Central memory CD8-positive, alpha-beta T cell (primary cell): Measurements from ENCODE around the gene MYO18B.

ENCODE experiments used
- ATAC-seq: fragments of 150-1000 bp; cut with Tn5 transposase; replicated peaks from 2 replicates; pipeline ENCODE4 v1.10.0; 2022; ENCODE audit warnings: mild to moderate bottlenecking, moderate FRiP score, moderate number of reproducible peaks; ENCODE audit not compliant: poor library complexity, severe bottlenecking; ENCODE audit errors: extremely low read depth
- DNase-seq, 2 donors: peaks; one replicate each; pipeline ENCODE4 v3.0.0; 2021; ENCODE audit warnings: low spot score in 2 of 2
- H3K27ac Mint-ChIP-seq: one replicate; pipeline ENCODE4 v1.8.0; 2022; ENCODE audit warnings: low read depth, mild to moderate bottlenecking, moderate library complexity, mixed read lengths
- H3K27me3 Mint-ChIP-seq: one replicate; pipeline ENCODE4 v1.8.0; 2022; ENCODE audit warnings: mixed read lengths
- H3K36me3 Mint-ChIP-seq: one replicate; pipeline ENCODE4 v1.8.0; 2022; ENCODE audit warnings: mild to moderate bottlenecking, moderate library complexity, mixed read lengths; ENCODE audit not compliant: insufficient read depth
- H3K4me1 Mint-ChIP-seq: one replicate; pipeline ENCODE4 v1.8.0; 2022; ENCODE audit warnings: mixed read lengths
- H3K4me3 Mint-ChIP-seq: one replicate; pipeline ENCODE4 v1.8.0; 2022; ENCODE audit warnings: mild to moderate bottlenecking, moderate library complexity, mixed read lengths
- H3K9me3 Mint-ChIP-seq: one replicate; pipeline ENCODE4 v1.8.0; 2022; ENCODE audit warnings: mixed read lengths

The MYO18B gene

DNA sequence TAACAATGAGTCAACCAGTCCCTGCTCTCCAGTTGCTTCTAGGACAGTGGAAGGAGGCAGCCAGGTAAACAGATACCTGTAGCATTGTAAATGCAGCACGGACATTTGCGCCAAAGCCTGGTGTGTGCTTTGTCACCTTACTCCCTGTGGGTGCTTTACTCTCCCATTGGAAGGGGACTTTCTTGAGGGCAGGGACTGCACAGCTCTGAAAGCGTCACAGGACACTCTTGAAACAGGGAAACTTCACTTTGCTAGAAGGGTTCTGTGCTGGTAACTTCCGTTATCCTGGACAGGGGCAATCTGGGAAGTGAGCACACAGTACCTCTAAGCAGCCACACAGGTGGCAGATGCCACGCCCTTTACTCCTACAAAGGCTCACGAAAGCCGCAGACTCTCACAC, 99.8 kb downstream of the MYO18B start:
- no peak for DNase-seq
- Mint-ChIP-seq H3K4me3 (no peak overlapping the region), H3K36me3 (no peaks in the 10 kb centered on the region), H3K27ac (no peak overlapping the region), H3K9me3 (no peaks in the 10 kb centered on the region), H3K4me1 (no peaks in the 10 kb centered on the region), H3K27me3 (peaks cover 22% of the 10 kb centered on the region)
- no peak for ATAC-seq

DNA sequence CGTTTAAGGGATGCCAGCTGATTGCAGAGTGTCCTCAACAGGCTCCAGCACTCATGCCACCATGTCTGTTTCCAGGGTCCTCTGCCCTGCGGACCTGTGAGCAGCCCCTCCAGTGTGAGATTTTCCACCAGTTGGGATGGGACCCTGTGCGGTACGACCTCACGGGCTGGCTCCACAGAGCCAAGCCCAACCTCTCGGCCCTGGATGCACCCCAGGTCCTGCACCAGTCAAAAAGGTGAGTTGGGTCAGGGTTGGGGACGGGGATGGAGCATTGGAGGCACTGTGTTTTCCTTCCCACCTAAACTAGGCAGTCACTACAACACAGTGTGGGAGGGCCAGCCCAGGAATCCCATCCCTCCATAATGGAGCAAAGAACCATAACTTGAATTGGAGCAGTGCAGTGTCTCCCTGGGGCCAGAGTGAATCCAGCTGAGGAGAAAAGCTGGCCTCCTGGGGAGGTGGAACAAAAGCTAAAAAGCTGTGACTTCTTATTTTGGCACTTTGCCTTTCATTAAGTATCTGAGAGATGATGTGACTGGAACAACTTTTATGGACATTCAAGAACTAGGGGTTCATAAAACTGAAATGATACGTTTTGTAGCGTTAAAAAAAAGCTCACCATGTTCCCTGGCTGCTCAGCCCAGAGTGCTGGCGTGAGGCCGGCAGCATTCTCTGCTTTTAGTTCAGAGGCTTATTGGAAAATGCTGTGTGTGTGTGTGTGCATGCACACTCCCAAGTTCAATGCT, 101.8 kb downstream of the MYO18B start:
- no peaks in the 10 kb centered on the region for H3K36me3 Mint-ChIP-seq
- H3K27me3 Mint-ChIP-seq = peaks cover 14% of the 10 kb centered on the region
- ATAC-seq = no peak
- no peaks in the 10 kb centered on the region for H3K4me1 Mint-ChIP-seq
- no peak overlapping the region for H3K4me3 Mint-ChIP-seq
- no peaks in the 10 kb centered on the region for H3K9me3 Mint-ChIP-seq
- no peak overlapping the region for H3K27ac Mint-ChIP-seq
- no peak for DNase-seq

DNA sequence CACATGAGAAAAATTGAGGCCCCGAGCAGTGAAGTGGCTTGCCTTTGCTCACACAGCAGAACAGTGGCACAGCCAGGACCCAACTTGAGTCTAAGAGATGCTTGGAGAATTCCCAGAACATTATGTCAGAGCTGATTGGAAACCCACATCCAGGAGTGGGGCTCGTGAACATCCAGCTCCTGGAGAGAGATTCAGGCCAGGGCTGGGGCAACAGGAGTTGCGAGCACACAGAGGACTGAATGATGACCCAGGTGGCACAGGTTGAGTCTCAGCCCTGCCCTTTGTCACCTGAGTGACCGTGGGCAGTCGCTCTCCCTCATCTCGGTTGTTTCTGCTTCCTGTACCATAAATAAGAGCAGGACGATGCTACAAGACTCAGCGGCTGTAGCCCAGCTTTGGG, 102.6 kb downstream of the MYO18B start:
- H3K27me3 Mint-ChIP-seq = peaks cover 14% of the 10 kb centered on the region
- no peaks in the 10 kb centered on the region for H3K4me1 Mint-ChIP-seq
- no peaks in the 10 kb centered on the region for H3K36me3 Mint-ChIP-seq
- no peak overlapping the region for H3K4me3 Mint-ChIP-seq
- DNase-seq (no peak), ATAC-seq (no peak)
- H3K27ac Mint-ChIP-seq = no peak overlapping the region
- H3K9me3 Mint-ChIP-seq = no peaks in the 10 kb centered on the region

DNA sequence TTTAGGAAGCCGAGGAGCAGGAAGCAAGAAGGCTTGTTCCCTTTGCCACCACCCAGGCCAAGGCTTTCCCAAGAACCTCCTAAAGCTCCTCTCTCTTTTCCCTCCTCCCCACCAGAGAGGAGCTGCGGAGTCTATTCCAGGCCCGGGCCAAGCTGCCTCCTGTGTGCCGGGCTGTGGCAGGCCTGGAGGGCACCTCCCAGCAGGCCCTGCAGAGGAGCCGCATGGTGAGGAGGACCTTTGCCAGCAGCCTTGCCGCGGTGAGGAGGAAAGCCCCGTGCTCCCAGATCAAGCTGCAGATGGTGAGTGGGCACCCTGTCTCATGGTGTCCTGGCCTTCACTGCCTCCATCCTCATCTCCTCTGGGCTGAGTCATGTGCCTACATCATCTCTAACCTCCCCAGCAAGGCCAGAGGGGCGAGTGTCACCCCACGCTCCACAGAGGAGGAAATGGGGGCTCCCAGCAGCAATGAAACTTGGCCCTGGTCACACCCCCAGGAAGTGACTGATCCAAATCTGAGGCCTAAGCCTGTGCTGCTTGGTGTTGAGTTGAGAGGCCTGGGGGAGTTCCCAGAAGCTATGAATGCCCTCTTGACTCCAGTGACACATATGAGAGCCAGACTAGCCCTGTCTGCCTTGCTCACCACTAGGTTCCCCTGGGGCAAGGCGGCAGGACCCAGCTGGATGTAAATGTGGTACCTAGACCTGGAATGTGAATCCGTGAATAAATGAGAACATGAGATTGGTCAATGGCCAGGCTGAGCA, 104.2 kb downstream of the MYO18B start:
- Mint-ChIP-seq H3K9me3 (no peaks in the 10 kb centered on the region), H3K27ac (no peak overlapping the region), H3K4me3 (no peak overlapping the region), H3K27me3 (peaks cover 9% of the 10 kb centered on the region), H3K4me1 (no peaks in the 10 kb centered on the region), H3K36me3 (no peaks in the 10 kb centered on the region)
- DNase-seq = no peak
- no peak for ATAC-seq

DNA sequence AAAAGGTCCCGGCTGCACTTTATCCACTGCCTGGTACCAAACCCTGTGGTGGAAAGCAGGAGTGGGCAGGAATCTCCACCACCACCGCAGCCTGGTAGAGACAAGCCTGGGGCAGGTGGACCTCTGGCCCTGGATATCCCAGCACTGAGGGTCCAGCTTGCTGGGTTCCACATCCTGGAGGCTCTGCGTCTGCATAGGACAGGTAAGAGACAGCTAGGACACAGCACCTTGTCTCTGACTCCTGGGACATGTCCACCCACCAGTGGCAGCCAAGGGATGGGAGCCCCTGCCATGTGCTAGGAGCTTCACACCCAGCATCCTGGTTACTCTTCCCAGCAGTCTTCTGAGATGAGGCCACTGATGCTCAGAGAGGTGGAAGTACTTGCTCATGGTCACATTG, 105.5 kb downstream of the MYO18B start:
- no peak overlapping the region for H3K27ac Mint-ChIP-seq
- no peaks in the 10 kb centered on the region for H3K9me3 Mint-ChIP-seq
- no peaks in the 10 kb centered on the region for H3K36me3 Mint-ChIP-seq
- peaks cover 22% of the 10 kb centered on the region for H3K27me3 Mint-ChIP-seq
- H3K4me1 Mint-ChIP-seq = no peaks in the 10 kb centered on the region
- H3K4me3 Mint-ChIP-seq = no peak overlapping the region
- DNase-seq = no peak
- ATAC-seq = no peak

DNA sequence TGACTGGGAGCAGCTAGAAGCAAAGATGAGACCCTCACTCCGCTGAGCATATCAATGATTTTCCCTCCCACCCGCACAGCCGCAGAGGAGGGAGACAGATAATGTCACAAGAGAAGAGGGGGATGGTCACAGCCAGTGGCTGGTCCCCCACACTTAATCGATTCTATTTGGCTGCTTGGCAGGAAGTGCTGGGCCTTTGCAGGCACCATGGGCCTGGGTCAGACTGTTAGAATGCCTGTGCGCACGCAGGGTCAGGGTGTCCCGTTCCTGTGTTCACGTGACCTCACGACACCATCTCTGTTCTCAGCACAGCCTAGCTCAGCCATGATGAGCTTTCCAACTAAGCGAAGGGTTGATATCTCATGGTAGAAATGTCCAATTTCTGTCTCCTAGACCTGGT, 107.0 kb downstream of the MYO18B start:
- Mint-ChIP-seq H3K4me3 (no peak overlapping the region), H3K27ac (no peak overlapping the region), H3K9me3 (no peaks in the 10 kb centered on the region), H3K27me3 (peaks cover 24% of the 10 kb centered on the region), H3K4me1 (no peaks in the 10 kb centered on the region), H3K36me3 (no peaks in the 10 kb centered on the region)
- DNase-seq (no peak), ATAC-seq (no peak)

DNA sequence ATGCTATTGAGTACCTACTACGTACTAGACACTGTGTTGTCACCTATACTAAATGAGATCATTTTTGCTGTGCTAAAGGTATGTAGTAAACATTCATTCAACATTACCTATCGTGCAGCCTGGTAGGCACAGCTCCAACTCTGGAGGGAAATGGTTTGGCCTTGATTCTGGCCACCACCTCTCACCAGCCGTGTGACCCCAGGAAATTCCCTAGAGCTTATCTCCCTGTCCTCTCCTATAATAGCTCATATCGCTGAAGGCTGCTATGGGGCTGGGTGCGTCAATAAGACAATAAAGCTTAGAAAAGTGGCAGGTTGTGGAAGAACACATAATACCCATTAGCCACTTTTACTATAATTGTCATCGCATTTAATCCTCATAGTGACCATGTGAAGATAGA, 107.5 kb downstream of the MYO18B start:
- H3K27me3 Mint-ChIP-seq = peaks cover 24% of the 10 kb centered on the region
- no peak overlapping the region for H3K27ac Mint-ChIP-seq
- no peak for DNase-seq
- no peak overlapping the region for H3K4me3 Mint-ChIP-seq
- H3K4me1 Mint-ChIP-seq = no peaks in the 10 kb centered on the region
- H3K9me3 Mint-ChIP-seq = no peaks in the 10 kb centered on the region
- no peaks in the 10 kb centered on the region for H3K36me3 Mint-ChIP-seq
- no peak for ATAC-seq

DNA sequence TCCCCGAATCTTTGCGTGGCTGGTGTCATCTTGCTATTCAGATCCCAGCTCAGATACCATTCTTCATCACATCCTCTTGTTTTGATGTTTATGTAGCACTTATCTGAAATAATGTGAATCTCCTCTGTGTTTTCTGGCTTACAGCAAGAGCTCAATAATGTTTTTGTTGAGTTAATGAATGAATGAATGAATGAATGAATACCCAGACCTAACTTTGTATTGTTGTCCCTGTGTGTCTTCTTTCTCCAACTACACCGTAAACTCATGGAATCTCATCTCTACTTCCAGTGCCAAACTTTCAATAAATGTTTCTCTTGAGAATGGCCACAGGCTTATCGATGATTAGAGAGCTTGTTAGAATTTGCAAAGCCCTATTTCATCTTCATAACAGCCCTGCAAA, 110.2 kb downstream of the MYO18B start:
- Mint-ChIP-seq H3K27ac (no peak overlapping the region), H3K36me3 (no peaks in the 10 kb centered on the region), H3K27me3 (peaks cover 33% of the 10 kb centered on the region), H3K4me1 (no peaks in the 10 kb centered on the region), H3K4me3 (no peak overlapping the region), H3K9me3 (no peaks in the 10 kb centered on the region)
- no peak for DNase-seq
- ATAC-seq = no peak

DNA sequence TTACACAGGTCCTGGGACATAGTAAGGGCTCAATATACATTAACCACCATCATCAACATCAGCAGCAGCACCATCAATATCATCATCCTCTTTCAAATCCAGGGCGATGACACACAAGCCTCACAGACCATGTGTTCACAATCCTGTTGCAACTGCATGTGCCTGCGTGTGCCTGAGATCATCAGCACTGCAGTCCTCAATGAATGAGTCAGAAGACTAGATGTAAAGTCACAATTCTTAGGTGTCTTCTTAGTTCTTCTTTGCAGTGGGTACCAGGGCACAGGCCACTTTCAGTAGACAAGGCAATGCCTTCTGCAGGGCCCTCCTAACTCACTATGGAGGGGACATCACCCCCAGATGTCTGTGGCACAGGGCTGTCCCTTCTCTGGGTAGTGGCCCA, 111.1 kb downstream of the MYO18B start:
- H3K27ac Mint-ChIP-seq = no peak overlapping the region
- no peak for DNase-seq
- no peak overlapping the region for H3K4me3 Mint-ChIP-seq
- H3K36me3 Mint-ChIP-seq = no peaks in the 10 kb centered on the region
- peaks cover 37% of the 10 kb centered on the region for H3K27me3 Mint-ChIP-seq
- ATAC-seq = no peak
- H3K4me1 Mint-ChIP-seq = no peaks in the 10 kb centered on the region
- H3K9me3 Mint-ChIP-seq = no peaks in the 10 kb centered on the region

DNA sequence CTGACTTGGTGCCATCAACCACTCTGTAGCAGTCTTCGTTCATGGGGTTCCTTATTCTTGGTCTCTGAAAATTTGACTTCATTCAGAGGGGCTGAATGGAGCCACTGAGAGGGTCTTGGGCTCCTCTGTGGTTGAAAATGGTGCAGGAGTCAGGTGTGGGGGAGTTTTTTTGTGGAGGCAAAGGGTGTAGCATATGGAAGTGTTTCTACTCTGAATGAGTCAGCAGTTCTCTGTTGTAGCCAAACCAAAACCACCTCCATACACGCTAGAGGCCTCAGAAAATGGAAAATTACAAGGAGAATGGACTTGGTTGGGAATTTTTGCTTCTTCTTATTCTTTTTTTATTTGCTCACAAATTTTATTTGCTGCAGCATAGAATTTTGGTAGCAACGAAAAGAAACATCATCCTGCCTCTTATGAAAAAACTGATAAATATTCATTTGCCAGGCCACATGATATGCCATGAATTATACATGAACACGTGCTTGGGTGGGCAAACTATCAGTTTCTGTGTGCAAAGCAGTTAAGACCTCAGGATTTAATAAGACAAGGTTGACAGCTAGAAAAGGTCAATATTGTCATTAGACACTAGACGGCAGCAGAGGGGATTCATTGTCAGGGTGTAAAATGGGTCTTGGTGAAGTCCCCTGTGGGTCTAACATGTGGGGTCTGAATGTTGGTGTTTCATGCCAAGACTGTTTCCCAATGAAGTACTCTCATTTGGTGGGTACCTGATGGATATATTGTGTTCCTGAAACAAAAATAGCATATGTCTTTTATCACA, 111.7 kb downstream of the MYO18B start:
- Mint-ChIP-seq H3K4me1 (no peaks in the 10 kb centered on the region), H3K9me3 (no peaks in the 10 kb centered on the region), H3K4me3 (no peak overlapping the region), H3K36me3 (no peaks in the 10 kb centered on the region), H3K27ac (no peak overlapping the region), H3K27me3 (peaks cover 37% of the 10 kb centered on the region)
- ATAC-seq = no peak
- no peak for DNase-seq

DNA sequence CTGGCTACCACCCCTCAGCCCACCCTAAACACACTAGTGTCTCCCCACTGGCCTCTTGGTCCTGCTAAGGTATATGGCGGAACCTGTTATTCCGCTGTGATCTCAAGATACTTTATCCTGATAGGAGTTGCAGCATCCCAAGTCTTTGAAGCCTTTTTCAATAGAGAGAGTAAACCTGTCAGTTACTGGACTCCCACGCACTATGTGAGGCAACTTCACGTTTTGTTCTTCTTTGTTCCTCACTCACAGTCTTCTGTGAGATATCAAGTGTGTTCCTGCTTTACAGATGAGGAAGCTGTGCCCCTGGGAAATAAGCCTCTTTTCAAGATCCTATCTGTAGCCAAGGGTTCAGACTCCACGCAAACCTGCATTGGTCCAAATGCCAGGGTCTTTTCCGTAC, 127.8 kb downstream of the MYO18B start:
- Mint-ChIP-seq H3K9me3 (no peaks in the 10 kb centered on the region), H3K27ac (no peak overlapping the region), H3K4me3 (no peak overlapping the region), H3K27me3 (peaks cover 13% of the 10 kb centered on the region), H3K36me3 (no peaks in the 10 kb centered on the region), H3K4me1 (no peaks in the 10 kb centered on the region)
- no peak for ATAC-seq
- no peak for DNase-seq

DNA sequence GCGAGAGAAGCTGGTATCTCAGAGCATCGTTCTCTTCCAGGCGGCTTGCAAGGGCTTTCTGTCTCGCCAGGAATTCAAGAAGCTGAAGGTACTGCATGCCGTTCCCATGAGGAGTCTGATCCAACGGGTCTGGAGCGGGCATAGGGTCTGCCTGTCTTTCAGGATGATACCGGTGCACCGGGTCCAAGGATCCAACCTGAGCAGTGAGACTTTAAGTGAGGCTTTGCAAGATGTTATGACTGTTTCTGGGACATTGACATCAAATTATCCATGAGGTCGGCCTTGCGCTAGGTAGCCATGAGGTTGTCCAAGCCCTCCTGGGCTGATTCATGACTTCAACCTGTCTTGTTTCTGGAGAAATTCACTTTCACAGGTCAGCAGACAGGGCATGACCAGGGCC, 132.3 kb downstream of the MYO18B start:
- ATAC-seq (no peak), DNase-seq (no peak)
- Mint-ChIP-seq H3K36me3 (no peaks in the 10 kb centered on the region), H3K4me1 (no peaks in the 10 kb centered on the region), H3K9me3 (no peaks in the 10 kb centered on the region), H3K4me3 (no peak overlapping the region), H3K27me3 (peaks cover 28% of the 10 kb centered on the region), H3K27ac (no peak overlapping the region)

DNA sequence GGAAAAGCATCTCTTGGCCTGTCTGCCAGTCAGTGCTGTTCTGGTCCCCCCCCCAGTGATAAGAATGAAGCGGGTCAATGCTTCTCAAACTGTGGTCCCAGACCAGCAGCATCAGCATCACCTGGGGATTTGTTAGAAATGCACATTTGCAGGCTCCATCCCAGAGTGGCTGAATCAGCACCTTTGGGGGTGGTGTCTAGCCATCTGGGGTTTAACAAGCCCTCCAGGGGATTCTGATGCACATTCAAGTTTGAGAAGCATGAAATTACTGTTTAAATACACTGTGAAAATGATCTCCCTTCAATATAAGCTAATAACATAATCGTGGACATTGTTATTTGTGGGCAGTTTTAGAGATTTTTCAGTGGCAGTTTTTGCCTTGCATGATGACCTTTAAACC, 133.5 kb downstream of the MYO18B start:
- Mint-ChIP-seq H3K36me3 (no peaks in the 10 kb centered on the region), H3K4me3 (no peak overlapping the region), H3K4me1 (no peaks in the 10 kb centered on the region), H3K9me3 (no peaks in the 10 kb centered on the region), H3K27me3 (peaks cover 32% of the 10 kb centered on the region), H3K27ac (no peak overlapping the region)
- DNase-seq (no peak), ATAC-seq (no peak)
